Smooth muscle cell of the coronary artery (primary cell): ENCODE data around the gene CYP4F11. TPM values are rescaled to one million over a fixed set of nuclear protein-coding genes. Genes with fewer than 3 reads are reported as not detected.

Experiments
- total RNA-seq: library from RNA; depleted of rRNA; stranded (reverse); fragments of >200 nt; gene quantifications from 2 replicates; pipeline ENCODE4 v1.2.3, GENCODE V29; 2014; ENCODE audit warnings: low replicate concordance

CYP4F11 gene
- not detected in 2 replicates for total RNA-seq

GRCh38 chr19:15934332-15935078 lies at the start of gene CYP4F11:
CYP4F11 (minus strand) TSS chr19:15934529; CDS start chr19:15934408, 121 bp downstream.

GRCh38 chr19:15948223-15949058 lies 14.1 kb upstream of the CYP4F11 start, which contains the start of gene OR10H4:
OR10H4 (plus strand) TSS chr19:15949008; CDS start chr19:15949008, 0 bp downstream.

GRCh38 chr19:15897738-15898276 lies 36.5 kb downstream of the CYP4F11 start, which contains the start of gene CYP4F2:
CYP4F2 (minus strand) TSS chr19:15898074; CDS start chr19:15897611, 463 bp downstream.

Other genes starting within 250 kb of the CYP4F11 start
- gene OR10H2, start 206.5 kb downstream of the CYP4F11 start, total RNA-seq = not detected in 2 replicates
- gene OR10H3, start 196.5 kb downstream of the CYP4F11 start, total RNA-seq = not detected in 2 replicates
- not detected in 2 replicates for gene OR10H5, start 146.9 kb downstream of the CYP4F11 start, total RNA-seq
- not detected in 2 replicates for gene OR10H1, start 118.9 kb downstream of the CYP4F11 start, total RNA-seq
- not detected in 2 replicates for gene CYP4F2, start 36.5 kb downstream of the CYP4F11 start, total RNA-seq
- not detected in 2 replicates for gene OR10H4, start 14.5 kb upstream of the CYP4F11 start, total RNA-seq
- gene TPM4, start 142.0 kb upstream of the CYP4F11 start, total RNA-seq = 1,025 and 1,480 TPM in 2 replicates
- 71.7 and 95.4 TPM in 2 replicates for gene RAB8A, start 177.4 kb upstream of the CYP4F11 start, total RNA-seq
- not detected in 2 replicates for gene HSH2D, start 209.2 kb upstream of the CYP4F11 start, total RNA-seq
- not detected in 2 replicates for gene CIB3, start 239.0 kb upstream of the CYP4F11 start, total RNA-seq